Measurements from ENCODE around the gene IGF2R. TPM values are rescaled to one million over a fixed set of nuclear protein-coding genes. Genes with fewer than 3 reads are reported as not detected.

IGF2R gene
- total and polyA plus RNA-seq, 2 of the 13 experiments (the other 11 are each of a cell fraction or from before 2014, with no cell fraction given), result 38.3 to 70.0 TPM

DNA sequence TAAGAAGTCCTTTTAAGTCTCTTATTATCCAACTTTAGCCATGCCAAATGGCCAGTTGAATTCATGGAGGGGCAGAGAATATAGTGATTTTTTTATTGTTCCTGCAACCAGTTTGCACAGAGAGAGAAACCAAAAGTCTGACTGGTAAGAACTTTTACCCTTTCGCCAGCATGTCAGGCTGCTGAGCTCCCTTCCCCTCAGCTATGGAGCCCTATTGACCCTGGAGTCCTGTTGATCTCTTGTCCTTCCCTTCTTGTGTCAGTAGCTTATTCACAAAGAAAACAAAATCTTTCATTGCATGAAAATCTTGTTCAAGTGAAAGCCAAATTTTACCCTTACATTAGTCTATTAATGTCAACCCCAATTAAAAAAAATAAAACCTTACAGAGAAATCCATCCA lies 151.2 kb downstream of the IGF2R start (continued):
- TF ChIP-seq SMAD3 (CRISPR knock-in tag; IDR thresholded peaks at IDR 0.05) (no peak), NR2F6 (IDR thresholded peaks at IDR 0.05) (peak; percentile 39; the same call in 1 of the 2 replicates), NR2F6 (CRISPR knock-in tag; IDR thresholded peaks at IDR 0.05) (0 out of 2 replicates have a peak, but pooled peaks have one; percentile 29), MXD4 (CRISPR knock-in tag; IDR thresholded peaks at IDR 0.05) (no peak; the same call in 1 of the 2 replicates), WIZ (CRISPR knock-in tag; IDR thresholded peaks at IDR 0.05) (no peak), JARID2 (CRISPR knock-in tag; IDR thresholded peaks at IDR 0.05; ENCODE audit: insufficient replicate concordance) (no peak), SUZ12 (IDR thresholded peaks at IDR 0.05; ENCODE audit: low read depth, low read length) (no peak), AGO1 (IDR thresholded peaks at IDR 0.05; ENCODE audit: low read depth, low read length, poor library complexity, severe bottlenecking) (no peak), SMARCE1 (IDR thresholded peaks at IDR 0.05; ENCODE audit: borderline replicate concordance) (no peak), ZNF367 (CRISPR knock-in tag; IDR thresholded peaks at IDR 0.05; ENCODE audit: borderline replicate concordance) (no peak), ZNF615 (CRISPR knock-in tag; IDR thresholded peaks at IDR 0.05; ENCODE audit: borderline replicate concordance) (no peak), HIVEP1 (CRISPR knock-in tag; IDR thresholded peaks at IDR 0.05) (no peak), PTBP1 (IDR thresholded peaks at IDR 0.05; ENCODE audit: low read depth, low read length, poor library complexity, severe bottlenecking) (no peak)
- TF ChIP-seq, protein P1, sequence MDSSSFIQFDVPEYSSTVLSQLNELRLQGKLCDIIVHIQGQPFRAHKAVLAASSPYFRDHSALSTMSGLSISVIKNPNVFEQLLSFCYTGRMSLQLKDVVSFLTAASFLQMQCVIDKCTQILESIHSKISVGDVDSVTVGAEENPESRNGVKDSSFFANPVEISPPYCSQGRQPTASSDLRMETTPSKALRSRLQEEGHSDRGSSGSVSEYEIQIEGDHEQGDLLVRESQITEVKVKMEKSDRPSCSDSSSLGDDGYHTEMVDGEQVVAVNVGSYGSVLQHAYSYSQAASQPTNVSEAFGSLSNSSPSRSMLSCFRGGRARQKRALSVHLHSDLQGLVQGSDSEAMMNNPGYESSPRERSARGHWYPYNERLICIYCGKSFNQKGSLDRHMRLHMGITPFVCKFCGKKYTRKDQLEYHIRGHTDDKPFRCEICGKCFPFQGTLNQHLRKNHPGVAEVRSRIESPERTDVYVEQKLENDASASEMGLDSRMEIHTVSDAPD (CRISPR knock-in tag; IDR thresholded peaks at IDR 0.05), result no peak
- TF ChIP-seq, protein P2, sequence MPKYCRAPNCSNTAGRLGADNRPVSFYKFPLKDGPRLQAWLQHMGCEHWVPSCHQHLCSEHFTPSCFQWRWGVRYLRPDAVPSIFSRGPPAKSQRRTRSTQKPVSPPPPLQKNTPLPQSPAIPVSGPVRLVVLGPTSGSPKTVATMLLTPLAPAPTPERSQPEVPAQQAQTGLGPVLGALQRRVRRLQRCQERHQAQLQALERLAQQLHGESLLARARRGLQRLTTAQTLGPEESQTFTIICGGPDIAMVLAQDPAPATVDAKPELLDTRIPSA (CRISPR knock-in tag; IDR thresholded peaks at IDR 0.05; ENCODE audit: borderline replicate concordance), result no peak
- TF ChIP-seq, protein P3, sequence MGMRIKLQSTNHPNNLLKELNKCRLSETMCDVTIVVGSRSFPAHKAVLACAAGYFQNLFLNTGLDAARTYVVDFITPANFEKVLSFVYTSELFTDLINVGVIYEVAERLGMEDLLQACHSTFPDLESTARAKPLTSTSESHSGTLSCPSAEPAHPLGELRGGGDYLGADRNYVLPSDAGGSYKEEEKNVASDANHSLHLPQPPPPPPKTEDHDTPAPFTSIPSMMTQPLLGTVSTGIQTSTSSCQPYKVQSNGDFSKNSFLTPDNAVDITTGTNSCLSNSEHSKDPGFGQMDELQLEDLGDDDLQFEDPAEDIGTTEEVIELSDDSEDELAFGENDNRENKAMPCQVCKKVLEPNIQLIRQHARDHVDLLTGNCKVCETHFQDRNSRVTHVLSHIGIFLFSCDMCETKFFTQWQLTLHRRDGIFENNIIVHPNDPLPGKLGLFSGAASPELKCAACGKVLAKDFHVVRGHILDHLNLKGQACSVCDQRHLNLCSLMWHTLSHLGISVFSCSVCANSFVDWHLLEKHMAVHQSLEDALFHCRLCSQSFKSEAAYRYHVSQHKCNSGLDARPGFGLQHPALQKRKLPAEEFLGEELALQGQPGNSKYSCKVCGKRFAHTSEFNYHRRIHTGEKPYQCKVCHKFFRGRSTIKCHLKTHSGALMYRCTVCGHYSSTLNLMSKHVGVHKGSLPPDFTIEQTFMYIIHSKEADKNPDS (CRISPR knock-in tag; IDR thresholded peaks at IDR 0.05), result no peak
- TF ChIP-seq, protein P4, sequence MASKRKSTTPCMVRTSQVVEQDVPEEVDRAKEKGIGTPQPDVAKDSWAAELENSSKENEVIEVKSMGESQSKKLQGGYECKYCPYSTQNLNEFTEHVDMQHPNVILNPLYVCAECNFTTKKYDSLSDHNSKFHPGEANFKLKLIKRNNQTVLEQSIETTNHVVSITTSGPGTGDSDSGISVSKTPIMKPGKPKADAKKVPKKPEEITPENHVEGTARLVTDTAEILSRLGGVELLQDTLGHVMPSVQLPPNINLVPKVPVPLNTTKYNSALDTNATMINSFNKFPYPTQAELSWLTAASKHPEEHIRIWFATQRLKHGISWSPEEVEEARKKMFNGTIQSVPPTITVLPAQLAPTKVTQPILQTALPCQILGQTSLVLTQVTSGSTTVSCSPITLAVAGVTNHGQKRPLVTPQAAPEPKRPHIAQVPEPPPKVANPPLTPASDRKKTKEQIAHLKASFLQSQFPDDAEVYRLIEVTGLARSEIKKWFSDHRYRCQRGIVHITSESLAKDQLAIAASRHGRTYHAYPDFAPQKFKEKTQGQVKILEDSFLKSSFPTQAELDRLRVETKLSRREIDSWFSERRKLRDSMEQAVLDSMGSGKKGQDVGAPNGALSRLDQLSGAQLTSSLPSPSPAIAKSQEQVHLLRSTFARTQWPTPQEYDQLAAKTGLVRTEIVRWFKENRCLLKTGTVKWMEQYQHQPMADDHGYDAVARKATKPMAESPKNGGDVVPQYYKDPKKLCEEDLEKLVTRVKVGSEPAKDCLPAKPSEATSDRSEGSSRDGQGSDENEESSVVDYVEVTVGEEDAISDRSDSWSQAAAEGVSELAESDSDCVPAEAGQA (IDR thresholded peaks at IDR 0.05; ENCODE audit: low read depth), result no peak
- TF ChIP-seq, protein P4 (CRISPR knock-in tag; IDR thresholded peaks at IDR 0.05; ENCODE audit: borderline replicate concordance), result no peak
- TF ChIP-seq, protein P5, sequence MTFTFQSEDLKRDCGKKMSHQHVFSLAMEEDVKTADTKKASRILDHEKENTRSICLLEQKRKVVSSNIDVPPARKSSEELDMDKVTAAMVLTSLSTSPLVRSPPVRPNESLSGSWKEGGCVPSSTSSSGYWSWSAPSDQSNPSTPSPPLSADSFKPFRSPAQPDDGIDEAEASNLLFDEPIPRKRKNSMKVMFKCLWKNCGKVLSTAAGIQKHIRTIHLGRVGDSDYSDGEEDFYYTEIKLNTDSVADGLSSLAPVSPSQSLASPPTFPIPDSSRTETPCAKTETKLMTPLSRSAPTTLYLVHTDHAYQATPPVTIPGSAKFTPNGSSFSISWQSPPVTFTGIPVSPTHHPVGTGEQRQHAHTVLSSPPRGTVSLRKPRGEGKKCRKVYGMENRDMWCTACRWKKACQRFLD (CRISPR knock-in tag; IDR thresholded peaks at IDR 0.05; ENCODE audit: borderline replicate concordance), result no peak

Data from HepG2 (cell line).